Activated gamma-delta T cell (primary cell): ENCODE results near the gene LRRC4.

Experiments used
- DNase-seq: peaks from one replicate; lab custom pipeline; 2025; lab: John Stamatoyannopoulos, UW

Gene LRRC4

GRCh38 chr7:128031901-128032604 lies 816 bp upstream of the LRRC4 start:
- no peak for DNase-seq

GRCh38 chr7:128030263-128030653 lies 979 bp downstream of the LRRC4 start:
- DNase-seq: no peak

GRCh38 chr7:128029405-128029995 lies 1.7 kb downstream of the LRRC4 start:
- no peak for DNase-seq

- DNase-seq: no peak
Observed at GRCh38 chr7:128027485-128027980, 3.7 kb downstream of the LRRC4 start.

GRCh38 chr7:128026551-128026950 lies 4.7 kb downstream of the LRRC4 start:
- DNase-seq: no peak

GRCh38 chr7:128025819-128026218 lies 5.4 kb downstream of the LRRC4 start:
- no peak for DNase-seq

GRCh38 chr7:128025380-128025779 lies 5.9 kb downstream of the LRRC4 start:
- no peak for DNase-seq

GRCh38 chr7:128024151-128024550 lies 7.1 kb downstream of the LRRC4 start:
- DNase-seq: no peak

- DNase-seq: no peak
Observed at GRCh38 chr7:128022631-128023532, 8.4 kb downstream of the LRRC4 start.

- no peak for DNase-seq
Observed at GRCh38 chr7:128021366-128021765, 9.9 kb downstream of the LRRC4 start.

GRCh38 chr7:128020159-128020558 lies 11.1 kb downstream of the LRRC4 start:
- no peak for DNase-seq

GRCh38 chr7:128019288-128019687 lies 11.9 kb downstream of the LRRC4 start:
- DNase-seq: no peak

- DNase-seq: no peak
Observed at GRCh38 chr7:128017862-128018845, 13.1 kb downstream of the LRRC4 start.

GRCh38 chr7:128017460-128017859 lies 13.8 kb downstream of the LRRC4 start:
- no peak for DNase-seq

GRCh38 chr7:128014811-128015210 lies 16.4 kb downstream of the LRRC4 start:
- DNase-seq: no peak

GRCh38 chr7:128011131-128011661 lies 20.0 kb downstream of the LRRC4 start:
- DNase-seq: no peak

- no peak for DNase-seq
Observed at GRCh38 chr7:128010391-128011127, 20.7 kb downstream of the LRRC4 start.

GRCh38 chr7:128008744-128009143 lies 22.5 kb downstream of the LRRC4 start:
- no peak for DNase-seq

- no peak for DNase-seq
Observed at GRCh38 chr7:128008141-128008540, 23.1 kb downstream of the LRRC4 start.

GRCh38 chr7:128007303-128007680 lies 23.9 kb downstream of the LRRC4 start:
- no peak for DNase-seq
